PC-3 (cell line): ENCODE results near the gene MLEC. TPM values are rescaled to one million over a fixed set of nuclear protein-coding genes. Genes with fewer than 3 reads are reported as not detected.

Source experiments
- ATAC-seq: fragments of 200-7000 bp; cut with Tn5 transposase; 2 replicates; pipeline ENCODE4 v1.9.1; 2020; ENCODE audit warnings: mild to moderate bottlenecking, moderate library complexity
- BruUV-seq: library from RNA; stranded (reverse); fragments of 400-500 nt; replicated peaks from 2 replicates; lab custom pipeline; 2021; lab: Mats Ljungman, UMichigan
- CTCF ChIA-PET: fragments of 300-600 bp; sonication (Branson Sonifier 250); formaldehyde crosslinking; loops from one replicate; lab custom pipeline; 2022; ENCODE audit warnings: antibody characterized with exemption; lab: Charles Lee
- POLR2A ChIA-PET: fragments of 300-600 bp; sonication (Branson Sonifier 250); formaldehyde crosslinking; loops from one replicate; lab custom pipeline; 2022; ENCODE audit warnings: antibody characterized with exemption; ENCODE audit not compliant: unreplicated experiment; lab: Charles Lee
- DNase-seq: peaks from one replicate; pipeline ENCODE4 v3.0.0-alpha.2; 2015
- H2AFZ ChIP-seq: fragments of 300-600 bp; sonication (generic); 2 replicates; pipeline ENCODE4 v1.6.0; 2016; ENCODE audit warnings: antibody characterized with exemption, low read length
- H3F3A ChIP-seq: fragments of 300-600 bp; sonication (generic); one replicate; pipeline ENCODE4 v1.6.0; 2017; ENCODE audit warnings: antibody characterized with exemption, low read length, control low read depth, mild to moderate bottlenecking; ENCODE audit not compliant: unreplicated experiment
- H3K27ac ChIP-seq: fragments of 300-600 bp; sonication (generic); 2 replicates; pipeline ENCODE4 v1.5.1; 2016; ENCODE audit warnings: mild to moderate bottlenecking, low read length
- H3K27me3 ChIP-seq: fragments of 300-600 bp; sonication (generic); 2 replicates; pipeline ENCODE4 v1.6.1; 2016; ENCODE audit warnings: low read length, mixed read lengths
- H3K36me3 ChIP-seq: fragments of 300-600 bp; sonication (generic); 2 replicates; pipeline ENCODE4 v1.6.1; 2016; ENCODE audit warnings: low read depth, mixed run types, low read length, mixed read lengths
- H3K4me1 ChIP-seq: fragments of 300-600 bp; sonication (generic); 2 replicates; pipeline ENCODE4 v1.5.1; 2016; ENCODE audit warnings: low read length; ENCODE audit not compliant: insufficient read depth
- H3K4me2 ChIP-seq: fragments of 300-600 bp; sonication (generic); 2 replicates; pipeline ENCODE4 v1.6.0; 2016; ENCODE audit warnings: low read length
- H3K4me3 ChIP-seq: fragments of 300-600 bp; sonication (generic); 2 replicates; pipeline ENCODE4 v1.5.1; 2016; ENCODE audit warnings: mild to moderate bottlenecking, low read length, mixed read lengths
- H3K79me2 ChIP-seq: fragments of 300-600 bp; sonication (generic); 2 replicates; pipeline ENCODE4 v1.6.1; 2017; ENCODE audit warnings: low read length, mixed read lengths
- H3K9ac ChIP-seq: fragments of 300-600 bp; sonication (generic); 2 replicates; pipeline ENCODE4 v1.6.0; 2016; ENCODE audit warnings: mild to moderate bottlenecking, low read length
- H3K9me2 ChIP-seq: fragments of 300-600 bp; sonication (generic); replicated peaks from 2 replicates; pipeline ENCODE4 v1.6.1; 2016; ENCODE audit warnings: mixed run types, low read length, mixed read lengths
- H3K9me3 ChIP-seq: fragments of 300-600 bp; sonication (generic); 2 replicates; pipeline ENCODE4 v1.6.1; 2016; ENCODE audit warnings: low read length, mixed read lengths
- H4K20me1 ChIP-seq: fragments of 300-600 bp; sonication (generic); 2 replicates; pipeline ENCODE4 v1.6.1; 2016; ENCODE audit warnings: low read length, mixed read lengths
- EZH2 ChIP-seq: fragments of 300-600 bp; sonication (generic); IDR thresholded peaks from one replicate; pipeline ENCODE4 v1.6.1; 2017; ENCODE audit warnings: antibody characterized with exemption, mild to moderate bottlenecking, low read length; ENCODE audit not compliant: unreplicated experiment
- EZH2phosphoT487 ChIP-seq: fragments of 300-600 bp; sonication (generic); IDR thresholded peaks from 2 replicates; pipeline ENCODE4 v1.6.1; 2018; ENCODE audit warnings: mild to moderate bottlenecking, antibody characterized with exemption, low read length, borderline replicate concordance
- intact Hi-C: fragments of 100-400 bp; cut with micrococcal nuclease; formaldehyde crosslinking; loops from 2 replicates; pipeline ENCODE4 v1.9.0; 2023
- total RNA-seq: library from RNA; depleted of rRNA; stranded (reverse); fragments of >200 nt; gene quantifications from 2 replicates; pipeline ENCODE4 v1.2.3, GENCODE V29; 2014
- TF ChIP-seq, protein P1 (sequence below): fragments of 300-600 bp; sonication (generic); conservative IDR thresholded peaks from 2 replicates; pipeline ENCODE4 v1.5.1; 2017; ENCODE audit warnings: antibody characterized with exemption, low read depth, mild to moderate bottlenecking, low read length

Gene MLEC
- total RNA-seq, 1 experiment from 2014 or later = 158 TPM

DNA sequence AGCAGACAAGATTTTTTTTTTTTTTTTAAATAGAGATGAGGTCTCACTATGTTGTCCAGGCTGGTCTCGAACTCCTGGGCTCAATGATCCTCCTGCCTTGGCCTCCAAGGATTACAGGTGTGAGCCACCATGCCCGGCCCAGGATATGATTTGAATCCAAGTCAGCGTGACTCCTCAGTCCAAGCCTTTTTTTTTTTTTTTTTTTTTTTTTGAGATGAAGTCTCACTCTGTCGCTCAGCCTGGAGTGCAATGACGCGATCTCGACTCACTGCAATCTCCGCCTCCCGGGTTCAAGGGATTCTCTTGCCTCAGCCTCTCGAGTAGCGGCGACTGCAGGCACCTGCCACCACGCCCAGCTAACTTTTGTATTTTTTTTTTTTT, 39.6 kb upstream of the MLEC start:
- TF ChIP-seq, protein P1, sequence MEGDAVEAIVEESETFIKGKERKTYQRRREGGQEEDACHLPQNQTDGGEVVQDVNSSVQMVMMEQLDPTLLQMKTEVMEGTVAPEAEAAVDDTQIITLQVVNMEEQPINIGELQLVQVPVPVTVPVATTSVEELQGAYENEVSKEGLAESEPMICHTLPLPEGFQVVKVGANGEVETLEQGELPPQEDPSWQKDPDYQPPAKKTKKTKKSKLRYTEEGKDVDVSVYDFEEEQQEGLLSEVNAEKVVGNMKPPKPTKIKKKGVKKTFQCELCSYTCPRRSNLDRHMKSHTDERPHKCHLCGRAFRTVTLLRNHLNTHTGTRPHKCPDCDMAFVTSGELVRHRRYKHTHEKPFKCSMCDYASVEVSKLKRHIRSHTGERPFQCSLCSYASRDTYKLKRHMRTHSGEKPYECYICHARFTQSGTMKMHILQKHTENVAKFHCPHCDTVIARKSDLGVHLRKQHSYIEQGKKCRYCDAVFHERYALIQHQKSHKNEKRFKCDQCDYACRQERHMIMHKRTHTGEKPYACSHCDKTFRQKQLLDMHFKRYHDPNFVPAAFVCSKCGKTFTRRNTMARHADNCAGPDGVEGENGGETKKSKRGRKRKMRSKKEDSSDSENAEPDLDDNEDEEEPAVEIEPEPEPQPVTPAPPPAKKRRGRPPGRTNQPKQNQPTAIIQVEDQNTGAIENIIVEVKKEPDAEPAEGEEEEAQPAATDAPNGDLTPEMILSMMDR = no peak
- TF ChIP-seq EZH2 (no peak), EZH2phosphoT487 (no peak)
- no TSS peak for BruUV-seq
- peaks cover 10% of the 10 kb centered on the region; the same call in 1 of the 2 replicates for H3K27me3 ChIP-seq
- no peak overlapping the region for H2AFZ ChIP-seq
- no peaks in the 10 kb centered on the region for H3K9me2 ChIP-seq
- no peaks in the 10 kb centered on the region for H4K20me1 ChIP-seq
- ATAC-seq (no peak), DNase-seq (no peak)
- POLR2A ChIA-PET = no interaction called here
- no peaks in the 10 kb centered on the region for H3K36me3 ChIP-seq
- H3K4me1 ChIP-seq = peaks cover 5% of the 10 kb centered on the region
- H3K9me3 ChIP-seq = no peaks in the 10 kb centered on the region
- no peaks in the 10 kb centered on the region for H3K79me2 ChIP-seq
- intact Hi-C loops = loop anchor here (1.0 to 5.0 kb wide), 4 partner anchors 63 to 465 kb away; partner anchors contain the start of gene UNC119B
- CTCF ChIA-PET = no interaction called here
- no peak overlapping the region for H3K4me2 ChIP-seq
- no peaks in the 10 kb centered on the region for H3F3A ChIP-seq
- H3K27ac ChIP-seq = no peak overlapping the region
- H3K9ac ChIP-seq = no peak overlapping the region
- H3K4me3 ChIP-seq = no peak overlapping the region

DNA sequence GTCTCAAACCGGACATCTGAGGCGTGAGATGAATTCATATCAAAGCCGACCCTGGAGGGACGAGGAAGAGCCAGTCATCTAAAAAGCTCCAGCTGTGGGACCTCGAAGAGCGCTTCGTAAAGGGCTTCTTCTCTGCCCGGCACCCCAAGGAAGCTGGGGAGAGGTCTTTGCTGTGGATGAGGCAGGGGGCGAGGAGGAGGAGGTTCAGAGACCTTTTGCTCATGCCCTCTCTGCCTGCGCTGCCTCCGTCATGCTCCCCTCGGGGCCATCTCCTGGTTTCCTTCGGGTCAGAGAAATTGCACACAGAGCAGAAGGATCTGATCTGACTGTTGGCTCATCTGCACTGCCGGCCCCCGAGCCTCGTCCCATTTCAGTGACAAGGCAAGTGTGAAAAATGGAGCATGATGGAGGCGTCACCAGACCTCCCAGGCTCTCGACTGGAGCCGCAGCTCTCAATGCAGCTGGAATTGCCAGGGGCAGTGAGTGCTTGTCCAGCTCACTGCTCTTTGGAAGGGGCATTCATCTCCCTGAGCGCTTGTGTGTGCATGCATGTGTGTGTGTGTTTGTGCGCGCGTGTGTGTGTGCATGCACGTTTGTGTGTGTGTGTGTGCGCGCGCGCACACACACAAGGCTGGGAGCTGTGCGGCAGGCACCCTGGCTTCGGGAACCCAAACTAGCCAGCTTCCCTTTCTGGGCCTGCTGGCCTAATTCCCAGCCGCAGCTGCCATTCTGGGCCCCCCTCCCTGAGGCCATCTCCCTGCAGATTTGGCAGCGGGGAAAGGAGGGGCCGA, 37.3 kb upstream of the MLEC start:
- intact Hi-C loops = loop anchor here (1.0 to 5.0 kb wide), 4 partner anchors 37 to 463 kb away; no protein-coding TSS in a partner anchor
- Histone ChIP-seq H3F3A (no peaks in the 10 kb centered on the region), H3K4me1 (peaks cover 5% of the 10 kb centered on the region), H3K9me2 (no peaks in the 10 kb centered on the region), H3K27ac (no peak overlapping the region), H3K79me2 (no peaks in the 10 kb centered on the region), H3K9me3 (no peaks in the 10 kb centered on the region), H3K4me3 (peak overlapping the region; percentile 64; the same call in 1 of the 2 replicates), H3K4me2 (peak overlapping the region; percentile 91), H4K20me1 (no peaks in the 10 kb centered on the region), H3K9ac (peak overlapping the region; percentile 24; the same call in 1 of the 2 replicates), H3K27me3 (no peaks in the 10 kb centered on the region), H2AFZ (peak overlapping the region; percentile 87), H3K36me3 (no peaks in the 10 kb centered on the region)
- TF ChIP-seq, protein P1 = peak; percentile 38; the same call in 1 of the 2 replicates
- TF ChIP-seq EZH2phosphoT487 (no peak), EZH2 (no peak)
- ATAC-seq (no peak), DNase-seq (no peak)
- no TSS peak for BruUV-seq
- POLR2A ChIA-PET = interaction anchor here (0.6 to 0.7 kb wide), 5 partner anchors 38 to 322 kb away, joined by 3 to 7 read pairs (median 5); partner anchors contain the start of gene POP5
- CTCF ChIA-PET = interaction anchor here (0.5 to 2.6 kb wide), 16 partner anchors 20 to 322 kb away, joined by 3 to 37 read pairs (median 4); partner anchors contain the start of genes MLEC and POP5
